ENCODE measurements around the gene CDCP2.

CDCP2 gene

GRCh38 chr1:54136963-54137533 is 15.8 kb downstream of the CDCP2 start:
- no peak for DNase-seq (ENCODE audit: low read depth)

DNA sequence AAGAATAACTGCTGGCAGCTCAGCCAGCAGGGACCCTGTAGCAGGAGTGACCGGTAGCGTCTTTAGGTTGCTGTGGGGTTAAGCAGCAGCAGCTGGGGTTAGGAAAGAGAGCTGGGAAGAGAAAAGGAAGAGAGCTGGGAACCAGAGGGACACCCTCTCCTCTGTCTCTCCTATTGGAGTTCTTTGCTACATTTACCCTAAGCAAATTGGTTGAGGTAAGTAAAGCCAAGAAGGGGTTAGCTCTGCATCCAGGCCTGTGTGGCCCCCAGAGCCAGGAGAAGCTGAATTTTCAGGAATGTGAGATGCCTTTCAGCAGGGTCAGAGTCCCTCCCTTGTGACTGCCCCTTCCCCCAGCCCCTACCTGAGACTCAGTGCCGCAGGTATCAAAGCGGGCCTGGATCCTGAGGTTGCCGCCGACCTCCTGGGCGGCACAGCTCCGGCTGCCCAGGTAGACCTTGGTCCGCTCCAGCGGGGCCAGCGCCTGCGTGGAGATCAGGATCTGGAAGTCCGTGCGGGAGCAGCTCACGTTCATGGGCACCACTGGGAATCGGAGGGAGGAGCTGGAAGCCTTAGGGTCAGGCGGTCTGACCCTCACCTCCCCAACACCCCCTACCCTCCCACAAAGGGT is 16.4 kb downstream of the CDCP2 start:
- no peak for DNase-seq (ENCODE audit: low read depth)

DNA sequence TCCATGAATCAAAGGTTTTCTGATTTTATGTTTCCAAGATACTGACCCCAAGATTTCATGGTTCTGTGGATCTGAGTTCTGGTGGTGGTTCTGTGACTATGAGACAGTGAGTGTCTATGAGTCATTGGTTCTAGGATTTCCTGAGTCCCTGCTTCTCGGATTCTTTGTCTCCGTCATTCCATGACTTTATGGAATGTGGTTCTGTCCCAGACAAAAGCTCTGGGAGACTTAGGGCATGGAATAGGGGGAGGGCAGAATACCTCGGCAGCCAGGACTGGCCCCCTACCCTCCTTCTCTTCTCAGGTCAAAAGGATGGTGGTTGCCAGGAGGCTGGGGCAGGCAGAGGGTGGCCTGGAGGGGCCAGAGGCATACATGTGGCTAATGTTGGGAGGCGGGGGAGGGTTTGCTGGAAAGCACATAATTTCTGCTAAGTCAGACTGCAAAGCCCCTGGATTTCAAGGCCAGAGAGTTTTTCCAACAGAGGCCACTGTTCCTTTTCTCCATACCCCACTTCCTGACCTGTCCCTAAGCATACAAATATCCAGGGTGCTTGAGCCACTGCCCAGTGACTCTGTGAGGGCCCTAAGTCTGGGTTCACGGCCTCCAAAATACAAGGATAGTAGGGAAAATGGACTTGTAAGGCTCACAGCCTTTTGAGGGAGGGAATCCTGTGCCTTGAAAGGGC is 17.2 kb downstream of the CDCP2 start:
- DNase-seq (ENCODE audit: low read depth): peak; percentile 33

- DNase-seq (ENCODE audit: low read depth): no peak
Observed at GRCh38 chr1:54134295-54134694, 18.5 kb downstream of the CDCP2 start.

DNA sequence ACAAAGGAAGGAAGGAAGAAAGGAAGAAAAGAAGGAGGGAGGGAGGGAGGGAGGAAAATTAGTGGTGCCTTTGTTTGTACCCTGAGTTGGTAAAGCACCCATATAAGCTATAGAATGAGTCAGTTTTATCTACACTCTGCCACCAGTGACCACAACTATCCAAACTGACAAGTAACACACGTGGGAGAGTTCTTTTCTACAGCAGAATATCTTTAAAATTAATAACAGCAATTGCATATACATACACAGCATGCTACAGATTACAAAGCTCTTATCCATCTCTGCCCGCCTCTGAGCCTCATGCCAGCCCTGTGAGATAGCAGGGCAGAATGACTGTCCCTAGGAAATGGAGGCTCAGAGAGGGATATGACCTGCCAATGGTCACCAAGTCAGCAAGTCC is 20.3 kb downstream of the CDCP2 start:
- peak; percentile 85 for DNase-seq (ENCODE audit: low read depth)

DNA sequence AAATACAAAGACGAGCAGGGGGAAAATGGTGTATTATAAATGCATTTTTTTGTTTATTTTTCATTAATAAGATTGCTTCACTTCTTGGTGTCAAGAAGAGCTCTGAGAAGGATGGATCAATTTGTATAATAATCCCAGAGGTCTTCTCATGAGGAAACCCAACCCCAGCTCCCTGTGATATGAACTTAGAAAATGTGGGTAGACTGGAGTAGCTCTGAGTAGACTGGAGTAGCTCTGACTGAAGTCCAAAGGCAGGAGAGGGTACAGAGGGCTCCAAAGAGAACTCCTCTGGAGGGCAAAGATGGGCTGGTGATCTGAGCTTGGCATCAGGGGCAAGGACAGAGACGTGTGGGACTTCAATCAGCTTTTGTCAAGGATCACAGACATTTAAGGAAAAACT is 21.4 kb downstream of the CDCP2 start:
- DNase-seq (ENCODE audit: low read depth): no peak

DNA sequence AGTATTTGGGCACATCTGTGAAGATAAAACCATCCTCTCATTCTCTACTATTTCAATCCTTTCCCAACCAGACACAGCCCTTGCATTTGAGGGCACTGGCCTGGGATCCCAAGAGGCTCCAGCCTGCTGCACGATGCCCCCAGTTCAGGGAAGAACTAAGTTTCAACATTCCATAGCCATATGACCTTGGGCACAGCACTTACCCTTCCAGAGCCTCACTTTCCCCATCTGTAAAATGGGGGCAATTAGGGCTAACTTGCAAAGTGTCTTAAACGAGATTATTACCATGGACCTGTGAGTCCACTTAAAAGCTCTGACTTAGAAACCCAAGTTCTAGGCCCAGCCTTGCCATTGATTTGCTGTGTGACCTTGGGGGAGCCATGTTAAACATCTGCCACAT is 22.9 kb downstream of the CDCP2 start:
- DNase-seq (ENCODE audit: low read depth): no peak

GRCh38 chr1:54127594-54128300 is 25.1 kb downstream of the CDCP2 start:
- DNase-seq (ENCODE audit: low read depth): no peak

- DNase-seq (ENCODE audit: low read depth): no peak
Observed at GRCh38 chr1:54126271-54126815, 26.5 kb downstream of the CDCP2 start.

- peak; percentile 26 for DNase-seq (ENCODE audit: low read depth)
Observed at GRCh38 chr1:54125386-54126070, 27.3 kb downstream of the CDCP2 start.

DNA sequence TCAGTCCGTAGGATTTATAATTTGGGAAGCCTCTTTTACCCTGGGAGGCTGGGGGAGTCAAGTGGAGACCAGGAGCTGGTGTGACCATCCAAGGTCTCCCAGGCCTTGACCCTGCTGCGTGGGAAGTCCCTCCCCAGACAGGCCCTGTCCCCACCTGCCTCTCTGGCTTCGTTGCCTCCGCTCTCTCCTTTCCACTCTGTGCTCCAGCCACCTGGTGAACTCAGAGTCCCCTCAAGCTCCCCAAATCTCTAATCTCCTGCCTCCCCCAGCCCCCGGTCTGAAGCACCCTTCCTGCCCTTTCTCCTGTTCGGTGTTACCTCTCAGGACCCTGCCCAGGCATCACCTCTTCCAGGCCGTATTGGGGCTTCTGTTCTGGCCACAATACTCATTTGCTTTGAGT is 27.9 kb downstream of the CDCP2 start:
- no peak for DNase-seq (ENCODE audit: low read depth)

DNA sequence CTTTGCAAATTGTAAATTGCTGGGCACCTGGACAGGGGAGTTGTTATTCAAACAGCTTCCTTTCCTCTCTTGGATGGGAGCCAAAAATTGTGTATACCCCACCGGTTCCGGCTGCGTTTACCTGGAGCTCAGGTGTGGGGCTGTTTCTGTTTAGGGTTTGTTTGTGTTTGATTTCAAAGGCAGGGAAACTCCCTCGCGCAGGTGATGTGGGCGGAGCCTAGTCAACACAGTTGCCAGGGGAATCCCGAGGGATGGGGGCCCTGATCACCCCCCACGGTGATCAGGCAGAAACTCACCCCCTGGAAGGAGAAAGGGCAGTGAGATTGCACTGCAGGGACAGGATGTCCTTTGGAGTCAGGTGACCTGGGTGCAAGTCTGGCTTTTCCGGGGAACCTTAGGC is 28.3 kb downstream of the CDCP2 start:
- DNase-seq (ENCODE audit: low read depth): no peak

DNA sequence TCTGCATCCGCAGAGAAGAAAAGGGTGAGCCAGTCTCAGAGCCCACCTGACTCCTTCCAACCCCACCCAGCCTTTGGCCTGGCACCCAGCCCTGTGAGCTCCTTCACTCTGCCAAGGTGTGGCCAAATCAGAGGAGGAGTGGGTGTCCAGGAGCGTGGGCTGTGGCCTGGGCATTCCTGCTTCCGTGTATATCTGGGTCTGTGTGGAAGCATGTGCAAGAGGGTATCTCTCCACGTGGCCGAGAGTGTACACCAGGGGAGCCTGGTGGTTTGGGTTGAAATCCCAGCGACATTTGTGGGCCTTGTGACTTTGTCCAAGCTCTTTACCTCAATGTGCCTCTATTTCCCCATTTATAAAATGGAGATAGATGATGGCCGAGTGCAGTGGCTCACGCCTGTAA is 29.8 kb downstream of the CDCP2 start:
- no peak for DNase-seq (ENCODE audit: low read depth)

DNA sequence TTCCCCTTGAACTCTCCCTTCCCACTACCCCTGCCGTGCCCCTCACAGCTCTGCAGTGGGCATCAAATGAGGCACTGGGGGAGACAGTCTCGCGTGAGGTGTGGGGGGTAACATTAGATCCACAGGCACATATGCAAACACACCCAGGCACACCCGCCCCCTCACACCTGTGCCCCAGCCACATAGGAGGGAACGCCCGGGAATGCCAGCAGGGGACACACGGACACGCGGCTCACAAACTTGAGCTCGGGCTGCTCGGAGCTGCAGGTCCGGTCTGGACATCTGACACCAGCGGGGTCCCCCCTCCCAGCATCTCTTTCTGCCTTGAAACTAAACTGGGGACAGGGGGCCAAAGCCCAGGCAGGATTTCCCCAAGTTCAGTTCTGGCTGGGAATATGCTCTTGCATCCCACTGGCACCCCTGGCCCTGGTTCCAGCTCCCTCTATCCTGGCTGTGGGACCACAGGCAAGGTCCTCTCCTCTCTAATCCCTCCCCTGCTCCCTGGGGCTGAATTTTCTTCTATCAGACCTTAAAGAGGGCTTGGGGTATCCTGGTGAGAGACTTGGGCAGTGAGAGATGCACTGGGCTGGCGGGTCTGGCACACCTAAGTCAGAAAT is 30.6 kb downstream of the CDCP2 start:
- no peak for DNase-seq (ENCODE audit: low read depth)

GRCh38 chr1:54121482-54122134 is 31.2 kb downstream of the CDCP2 start:
- peak; percentile 72 for DNase-seq (ENCODE audit: low read depth)

DNA sequence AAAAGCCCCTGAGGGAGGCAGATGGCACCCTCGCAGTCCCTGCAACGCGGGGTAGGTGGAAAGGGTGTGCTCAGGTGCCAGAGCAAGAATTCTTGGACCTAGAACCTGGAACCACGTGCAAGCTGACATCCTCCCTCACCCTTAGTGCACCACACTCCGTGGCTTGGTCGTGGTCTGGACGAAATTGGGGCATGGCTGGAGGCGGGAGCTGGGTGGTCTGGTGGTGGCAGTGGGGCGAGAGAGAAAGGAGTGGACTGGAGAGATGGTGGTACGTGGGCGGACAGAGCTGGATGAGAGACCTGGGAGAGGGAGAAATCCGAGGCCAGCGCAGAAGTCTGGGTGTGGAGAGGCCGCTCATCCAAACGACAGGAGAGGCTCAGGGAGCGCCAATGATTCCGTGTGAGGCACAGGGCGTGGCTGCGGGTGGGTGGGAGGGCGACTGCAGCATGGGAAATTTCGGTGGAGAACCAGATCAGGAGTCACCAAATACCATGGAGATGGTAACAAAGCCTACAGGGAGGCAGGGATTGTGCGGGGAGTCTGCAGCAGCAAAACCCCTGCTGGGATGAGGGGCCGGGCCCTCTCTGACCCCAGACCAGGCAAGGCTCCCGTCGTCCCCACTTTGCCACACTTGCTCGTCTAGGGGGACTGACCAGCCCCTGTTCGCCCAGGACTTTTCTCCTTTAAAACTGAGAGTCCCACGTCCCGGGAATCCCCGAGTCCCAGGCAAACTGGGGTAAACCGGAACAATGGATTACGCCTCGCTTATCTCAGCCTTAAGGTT is 31.9 kb downstream of the CDCP2 start:
- DNase-seq (ENCODE audit: low read depth): no peak

- DNase-seq (ENCODE audit: low read depth): no peak
Observed at GRCh38 chr1:54120018-54120697, 32.6 kb downstream of the CDCP2 start.

DNA sequence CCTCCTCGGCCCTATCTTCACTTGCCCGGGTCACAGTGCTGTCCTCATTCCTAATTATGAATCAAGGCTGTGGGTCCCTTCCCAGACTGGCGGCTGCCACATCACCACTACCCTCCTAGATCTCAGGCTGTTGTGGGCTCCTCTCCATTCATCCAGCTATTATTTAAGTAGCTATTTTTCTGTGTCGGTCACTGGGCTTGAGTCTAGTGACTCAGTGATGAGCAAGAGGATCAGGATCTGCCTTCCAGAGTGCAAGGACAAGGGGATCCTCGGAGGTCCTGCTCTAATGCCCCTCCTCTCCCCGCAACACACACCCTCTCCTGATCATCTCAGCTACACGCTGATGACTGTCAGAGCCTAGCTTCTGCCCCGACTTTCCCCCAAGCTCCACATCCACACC is 34.1 kb downstream of the CDCP2 start:
- DNase-seq (ENCODE audit: low read depth): peak; percentile 68

DNA sequence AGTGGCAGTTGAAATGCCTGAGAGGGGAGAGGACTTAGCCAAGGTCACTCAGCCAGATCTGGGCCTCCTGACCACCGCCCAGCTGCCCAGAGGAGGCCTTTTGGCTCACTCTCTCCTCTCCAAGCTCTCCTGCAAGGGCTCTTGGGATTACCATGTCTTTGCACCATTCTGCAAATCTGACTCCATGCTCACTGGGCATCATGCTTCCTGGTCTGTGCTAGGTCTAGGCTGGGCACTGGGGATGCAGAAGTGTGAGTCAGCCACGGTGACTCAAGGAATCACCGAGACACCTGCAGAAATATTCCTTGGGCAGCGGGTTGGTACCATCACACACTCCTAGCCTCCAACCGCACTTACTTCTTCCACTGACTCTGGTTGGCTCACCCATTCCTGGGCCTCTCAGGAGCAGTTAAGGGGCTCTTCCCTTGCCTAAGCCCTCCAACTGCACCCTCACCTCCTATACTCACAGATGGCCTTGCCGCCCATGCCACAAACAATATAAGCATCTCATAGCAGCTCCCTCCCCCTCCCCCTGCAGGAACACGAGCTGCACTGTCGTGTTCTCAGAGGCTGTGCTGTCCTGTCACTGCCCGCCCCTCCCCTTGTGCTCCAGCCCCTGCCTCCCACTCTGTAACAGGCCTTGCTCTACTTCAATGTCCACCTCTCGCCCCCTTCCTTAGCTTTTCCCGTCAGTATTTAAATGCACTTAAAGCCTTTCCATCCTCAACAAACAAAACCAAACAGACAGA is 34.8 kb downstream of the CDCP2 start:
- DNase-seq (ENCODE audit: low read depth): no peak
